C4-2B (cell line): ENCODE measurements around the gene TAOK1.
A peak's percentile ranks its signal among the peaks of the same experiment; 100 is the strongest.

ENCODE experiments used
- CTCF ChIP-seq: fragments of 450-650 bp; conservative IDR thresholded peaks from 2 replicates; pipeline ENCODE4 v1.5.1; 2017; ENCODE audit warnings: mild to moderate bottlenecking
- ZFX ChIP-seq: fragments of 450-650 bp; IDR thresholded peaks from 2 replicates; pipeline ENCODE4 v1.6.1; 2017

GRCh38 chr17:29568331-29569244 lies 178.4 kb downstream of the TAOK1 start, which contains the start of gene TP53I13:
- TF ChIP-seq CTCF (no peak), ZFX (peak; percentile 80; the same call in 1 of the 2 replicates)
